PFSK-1 (cell line): ENCODE data around the gene SNX13.

ENCODE experiments used
- FOXP2 ChIP-seq: optimal IDR thresholded peaks from 2 replicates; pipeline ENCODE3; 2011; ENCODE audit warnings: borderline replicate concordance, control low read depth, inconsistent platforms; ENCODE audit not compliant: insufficient read depth; ENCODE audit errors: extremely low read length, extremely low read depth
- POLR2AphosphoS5 ChIP-seq: IDR thresholded peaks from 2 replicates; pipeline ENCODE4 v1.6.1; 2012; ENCODE audit warnings: low read depth, mild to moderate bottlenecking, control low read depth, low read length, moderate library complexity
- SIN3A ChIP-seq: IDR thresholded peaks from 2 replicates; pipeline ENCODE4 v1.6.1; 2012; ENCODE audit warnings: mild to moderate bottlenecking, low read length, moderate library complexity, borderline replicate concordance; ENCODE audit not compliant: insufficient read depth
- TAF1 ChIP-seq: IDR thresholded peaks from 2 replicates; pipeline ENCODE4 v1.6.1; 2012; ENCODE audit warnings: low read length, control low read depth, borderline replicate concordance; ENCODE audit not compliant: insufficient read depth
- TF ChIP-seq, protein P1 (sequence below), 2 experiments: IDR thresholded peaks; 2 replicates each; pipeline versions ENCODE4 v1.6.1 to v1.8.0; 2011 to 2012; ENCODE audit warnings: low read depth in 2 of 2, low read length in 2 of 2, control low read depth in 1 of 2, inconsistent platforms in 1 of 2, mild to moderate bottlenecking in 1 of 2, moderate library complexity in 1 of 2; ENCODE audit not compliant: insufficient read depth in 1 of 2

DNA sequence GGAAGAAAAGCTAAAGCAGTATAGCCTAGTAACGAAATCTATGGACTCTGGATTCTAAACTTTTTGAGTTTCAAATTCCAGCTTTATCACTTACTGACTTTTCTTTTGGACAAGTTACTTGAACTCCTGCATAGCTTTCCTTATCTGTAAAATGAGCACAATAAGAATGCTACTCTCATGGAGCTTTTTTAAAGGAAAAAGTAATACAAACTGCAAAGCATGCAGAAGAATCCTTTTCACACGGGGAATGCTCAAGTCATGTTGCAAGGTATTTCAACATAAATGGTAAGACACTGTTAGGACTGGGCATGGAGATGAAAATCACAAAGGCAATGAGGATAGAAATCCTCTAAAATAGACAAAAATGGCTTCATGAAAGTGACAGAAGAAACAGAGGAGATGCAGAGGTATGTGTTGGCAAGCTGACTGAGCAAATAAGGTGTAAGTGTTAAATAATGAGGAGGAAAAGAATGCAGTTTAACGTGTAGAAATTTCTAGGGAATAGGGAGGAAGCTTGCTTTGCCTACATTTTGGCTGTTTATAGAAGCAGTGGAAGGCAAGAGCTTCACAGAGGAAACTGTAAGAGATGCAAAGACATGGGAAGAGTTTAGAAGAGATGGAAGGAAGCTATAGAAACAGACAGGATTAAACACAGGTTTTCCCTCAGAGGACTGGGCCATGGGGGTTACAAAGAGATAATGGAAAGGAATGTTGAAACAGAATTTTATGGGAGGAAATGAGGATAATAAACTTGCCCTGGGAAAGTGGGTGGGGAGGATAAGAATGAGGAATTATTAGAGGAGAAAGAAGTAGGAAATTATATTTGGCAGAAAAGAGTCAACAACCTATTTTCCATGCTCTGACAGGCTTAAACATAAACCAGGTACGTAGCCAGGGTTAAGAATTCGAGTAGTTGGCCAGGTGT, 28.8 kb upstream of the SNX13 start:
- TF ChIP-seq, protein P1, sequence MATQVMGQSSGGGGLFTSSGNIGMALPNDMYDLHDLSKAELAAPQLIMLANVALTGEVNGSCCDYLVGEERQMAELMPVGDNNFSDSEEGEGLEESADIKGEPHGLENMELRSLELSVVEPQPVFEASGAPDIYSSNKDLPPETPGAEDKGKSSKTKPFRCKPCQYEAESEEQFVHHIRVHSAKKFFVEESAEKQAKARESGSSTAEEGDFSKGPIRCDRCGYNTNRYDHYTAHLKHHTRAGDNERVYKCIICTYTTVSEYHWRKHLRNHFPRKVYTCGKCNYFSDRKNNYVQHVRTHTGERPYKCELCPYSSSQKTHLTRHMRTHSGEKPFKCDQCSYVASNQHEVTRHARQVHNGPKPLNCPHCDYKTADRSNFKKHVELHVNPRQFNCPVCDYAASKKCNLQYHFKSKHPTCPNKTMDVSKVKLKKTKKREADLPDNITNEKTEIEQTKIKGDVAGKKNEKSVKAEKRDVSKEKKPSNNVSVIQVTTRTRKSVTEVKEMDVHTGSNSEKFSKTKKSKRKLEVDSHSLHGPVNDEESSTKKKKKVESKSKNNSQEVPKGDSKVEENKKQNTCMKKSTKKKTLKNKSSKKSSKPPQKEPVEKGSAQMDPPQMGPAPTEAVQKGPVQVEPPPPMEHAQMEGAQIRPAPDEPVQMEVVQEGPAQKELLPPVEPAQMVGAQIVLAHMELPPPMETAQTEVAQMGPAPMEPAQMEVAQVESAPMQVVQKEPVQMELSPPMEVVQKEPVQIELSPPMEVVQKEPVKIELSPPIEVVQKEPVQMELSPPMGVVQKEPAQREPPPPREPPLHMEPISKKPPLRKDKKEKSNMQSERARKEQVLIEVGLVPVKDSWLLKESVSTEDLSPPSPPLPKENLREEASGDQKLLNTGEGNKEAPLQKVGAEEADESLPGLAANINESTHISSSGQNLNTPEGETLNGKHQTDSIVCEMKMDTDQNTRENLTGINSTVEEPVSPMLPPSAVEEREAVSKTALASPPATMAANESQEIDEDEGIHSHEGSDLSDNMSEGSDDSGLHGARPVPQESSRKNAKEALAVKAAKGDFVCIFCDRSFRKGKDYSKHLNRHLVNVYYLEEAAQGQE (IDR thresholded peaks at IDR 0.05; ENCODE audit: insufficient read depth in 1 of 2, low read depth in 2 of 2, low read length in 2 of 2): no peak
- no peak for TF ChIP-seq POLR2AphosphoS5
- no peak for TF ChIP-seq TAF1
- no peak for TF ChIP-seq SIN3A
- no peak for TF ChIP-seq FOXP2
